ENCODE measurements around the gene HSF5. TPM values are rescaled to one million over a fixed set of nuclear protein-coding genes. Genes with fewer than 3 reads are reported as not detected.
"Not testable (repeated sequence)": the region's sequence is repeated elsewhere in the genome, so short reads cannot be mapped to it uniquely, and the experiment has no call there.

HSF5 gene
- total RNA-seq, 1 donor from 2014 or later: 0.21 TPM

GRCh38 chr17:58412064-58412703 is 76.0 kb downstream of the HSF5 start:
- no peak for DNase-seq

- no peak for DNase-seq
Measured at GRCh38 chr17:58411408-58411894, 76.8 kb downstream of the HSF5 start.

GRCh38 chr17:58410714-58411407 is 77.3 kb downstream of the HSF5 start:
- DNase-seq: no peak

- DNase-seq: no peak
Measured at GRCh38 chr17:58409432-58409831, 78.8 kb downstream of the HSF5 start.

GRCh38 chr17:58403311-58403710 is 84.9 kb downstream of the HSF5 start:
- peak; percentile 44 for DNase-seq

- DNase-seq: no peak
Measured at GRCh38 chr17:58402679-58403078, 85.5 kb downstream of the HSF5 start.

- DNase-seq: no peak
Measured at GRCh38 chr17:58402047-58402446, 86.2 kb downstream of the HSF5 start.

GRCh38 chr17:58401287-58401686 is 86.9 kb downstream of the HSF5 start:
- DNase-seq: no peak

- no peak for DNase-seq
Measured at GRCh38 chr17:58400826-58401225, 87.4 kb downstream of the HSF5 start.

- no peak for DNase-seq
Measured at GRCh38 chr17:58399974-58400373, 88.2 kb downstream of the HSF5 start.

GRCh38 chr17:58398574-58399266 is 89.5 kb downstream of the HSF5 start:
- no peak for DNase-seq

GRCh38 chr17:58397421-58397820 is 90.8 kb downstream of the HSF5 start:
- not testable (repeated sequence) for DNase-seq

GRCh38 chr17:58396173-58396572 is 92.0 kb downstream of the HSF5 start:
- no peak for DNase-seq

- no peak for DNase-seq
Measured at GRCh38 chr17:58394534-58395223, 93.5 kb downstream of the HSF5 start.

GRCh38 chr17:58391302-58391984 is 96.8 kb downstream of the HSF5 start:
- DNase-seq: peak; percentile 62

GRCh38 chr17:58390884-58391283 is 97.3 kb downstream of the HSF5 start:
- no peak for DNase-seq

- DNase-seq: no peak
Measured at GRCh38 chr17:58388302-58389190, 99.7 kb downstream of the HSF5 start.

- DNase-seq: no peak
Measured at GRCh38 chr17:58387834-58388233, 100.4 kb downstream of the HSF5 start.

- DNase-seq: no peak
Measured at GRCh38 chr17:58386708-58387107, 101.5 kb downstream of the HSF5 start.

GRCh38 chr17:58385359-58385899 is 102.8 kb downstream of the HSF5 start:
- DNase-seq: no peak

- DNase-seq: no peak
Measured at GRCh38 chr17:58384897-58385296, 103.3 kb downstream of the HSF5 start.
